Measurements from ENCODE around the gene RPS6KA5. TPM values are rescaled to one million over a fixed set of nuclear protein-coding genes. Genes with fewer than 3 reads are reported as not detected.

The RPS6KA5 gene
- total and polyA plus RNA-seq, 5 experiments from 2014 or later = 12.3 to 23.2 (median 14.5) TPM

GRCh38 chr14:91062600-91062999 lies 2.2 kb upstream of the RPS6KA5 start:
- POLR2A ChIA-PET = interaction anchor here (0.6 to 4.7 kb wide), 11 partner anchors 9 to 804 kb away, joined by 3 to 14 read pairs (median 3); no protein-coding TSS in a partner anchor
- no peak for ATAC-seq
- Mint-ChIP-seq H3K9me3 (peaks cover 0 to 5% (median 0%) of the 10 kb centered on the region in 9 donors), H3K27me3 (no peaks in the 10 kb centered on the region), H3K36me3 (no peaks in the 10 kb centered on the region), H3K4me1 (peaks cover 22 to 69% (median 64%) of the 10 kb centered on the region in 4 donors), H3K4me3 (peak overlapping the region; percentile 0 to 69 (median 55)), H3K27ac (peak overlapping the region; percentile 52 to 92 (median 84))
- no peak for DNase-seq

DNA sequence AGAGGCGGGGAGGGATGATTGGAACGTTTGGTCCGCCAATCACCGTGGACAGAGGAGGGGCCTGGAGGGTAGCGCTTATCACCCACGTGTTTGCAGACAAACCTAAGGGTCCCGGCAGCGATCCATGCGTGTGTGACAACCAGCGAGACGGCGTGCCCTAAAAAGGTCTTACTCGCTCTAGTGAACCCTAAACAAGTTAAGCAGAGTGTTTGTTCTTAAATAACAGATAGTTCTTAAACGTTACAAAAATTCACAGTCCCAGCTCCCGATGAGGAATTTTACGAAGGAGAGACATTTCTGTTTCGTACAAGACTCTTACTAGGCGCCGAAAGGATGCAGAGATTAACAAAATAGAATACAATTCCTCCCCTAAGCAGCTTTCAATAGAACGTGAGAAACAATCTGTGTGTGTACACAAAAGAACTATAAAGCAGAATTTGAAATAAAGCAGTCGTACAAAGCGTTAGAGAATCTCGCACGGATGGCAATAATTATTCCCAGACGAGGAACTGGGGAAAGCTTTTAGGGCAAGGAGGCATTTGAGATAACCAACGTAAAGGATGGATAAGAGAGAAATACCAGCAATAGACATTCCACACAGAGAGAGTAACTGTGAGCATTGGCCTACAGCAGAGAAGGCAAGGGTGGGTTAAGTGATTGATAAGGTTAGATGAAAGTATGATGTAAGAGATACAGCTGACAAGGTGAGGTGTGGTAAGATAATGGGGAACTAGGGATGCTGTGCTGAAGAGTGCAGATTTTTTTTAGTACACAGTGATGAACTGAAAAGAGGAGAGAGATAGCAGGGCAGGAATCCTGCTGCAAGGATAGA lies 831 bp upstream of the RPS6KA5 start:
- Mint-ChIP-seq H3K4me3 (no peak overlapping the region), H3K27me3 (no peaks in the 10 kb centered on the region), H3K36me3 (no peaks in the 10 kb centered on the region), H3K9me3 (peaks cover 0 to 5% (median 0%) of the 10 kb centered on the region in 9 donors), H3K4me1 (peaks cover 28 to 64% (median 59%) of the 10 kb centered on the region in 4 donors), H3K27ac (no peak overlapping the region)
- ATAC-seq = no peak
- DNase-seq = no peak
- POLR2A ChIA-PET = interaction anchor here (0.5 to 2.2 kb wide), 25 partner anchors 8 to 1043 kb away, joined by 3 to 17 read pairs (median 4); partner anchors contain the start of genes CCDC88C, PPP4R3A and TC2N

DNA sequence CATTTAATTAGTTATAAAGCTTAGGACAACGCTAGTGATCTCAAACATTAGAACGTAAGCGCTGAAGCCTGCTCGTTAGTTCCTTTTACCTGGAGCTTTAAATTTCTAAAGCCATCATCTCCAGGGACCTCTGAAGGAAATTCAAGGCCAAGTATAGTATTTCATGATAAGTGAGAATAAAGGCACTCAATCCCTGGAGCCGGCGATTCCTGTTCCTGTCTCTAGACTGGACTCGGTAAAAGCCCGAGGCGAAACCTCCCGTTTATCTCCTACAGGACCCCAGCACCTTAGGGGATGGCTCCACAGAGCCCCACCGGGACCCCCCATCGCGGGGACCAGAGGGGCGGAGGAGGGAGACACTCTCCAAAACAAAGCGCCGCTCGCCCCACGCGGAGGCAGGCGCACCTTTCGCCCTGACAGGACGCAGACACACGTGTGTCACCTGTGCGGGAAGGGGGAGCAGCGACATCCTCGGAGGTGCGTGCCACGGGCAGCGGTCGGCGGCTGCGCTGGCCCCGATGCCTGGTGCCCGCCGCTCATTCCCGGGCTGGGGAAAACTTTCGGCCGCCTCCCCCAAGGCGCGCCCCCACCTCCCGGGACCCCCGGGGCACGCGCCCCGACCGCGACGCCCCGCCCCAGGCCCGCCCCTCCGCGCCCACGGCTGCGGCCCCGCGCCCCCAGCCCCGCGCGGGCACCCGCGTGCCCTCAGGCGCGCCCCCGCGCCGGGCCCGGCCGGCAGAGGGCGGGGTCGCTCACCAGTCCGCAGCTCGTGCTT lies 678 bp downstream of the RPS6KA5 start:
- H3K36me3 Mint-ChIP-seq = peaks cover 0 to 3% (median 0%) of the 10 kb centered on the region in 3 donors
- POLR2A ChIA-PET = interaction anchor here (0.5 to 2.2 kb wide), 16 partner anchors 13 to 814 kb away, joined by 3 to 17 read pairs (median 4); no protein-coding TSS in a partner anchor
- ATAC-seq = peak; percentile 13 to 16
- peak overlapping the region in 9 of 10 donors; percentile 27 to 91 (median 83) for H3K27ac Mint-ChIP-seq
- H3K4me1 Mint-ChIP-seq = peaks cover 27 to 65% (median 59%) of the 10 kb centered on the region in 4 donors
- H3K4me3 Mint-ChIP-seq = peak overlapping the region in 9 of 10 donors; percentile 76 to 91 (median 86)
- H3K9me3 Mint-ChIP-seq = peaks cover 0 to 5% (median 0%) of the 10 kb centered on the region in 9 donors
- DNase-seq = peak; percentile 42 to 81 (median 58)
- H3K27me3 Mint-ChIP-seq = no peaks in the 10 kb centered on the region

DNA sequence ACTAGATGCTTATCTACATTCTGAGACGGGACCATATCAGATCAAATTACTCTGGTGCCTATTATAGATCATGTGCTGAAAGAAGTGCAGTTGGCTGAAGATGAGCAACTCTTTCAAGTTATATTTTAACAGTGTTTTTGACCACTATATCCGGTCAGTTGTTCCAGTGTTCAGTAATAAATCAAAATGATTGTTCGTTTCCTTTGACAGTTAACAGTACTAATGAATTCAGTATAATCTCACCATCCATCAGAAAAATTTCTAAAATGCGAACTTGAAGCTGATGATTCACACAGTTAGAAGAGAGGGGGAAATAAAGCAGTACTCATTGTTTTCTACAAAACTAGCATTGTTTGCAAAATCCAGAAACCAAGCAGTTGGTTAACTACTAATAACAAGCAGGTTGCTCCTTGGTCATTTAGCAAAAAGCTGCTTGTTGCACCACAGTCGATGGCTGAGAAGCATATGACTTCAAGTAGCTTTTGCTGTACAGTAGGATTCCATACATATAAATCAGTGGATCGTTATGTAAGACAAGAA lies 2.3 kb downstream of the RPS6KA5 start:
- ATAC-seq = no peak
- POLR2A ChIA-PET = interaction anchor here (1.1 kb wide), 1 partner anchor 14 kb away, joined by 5 read pairs; no protein-coding TSS in a partner anchor
- peaks cover 0 to 3% (median 0%) of the 10 kb centered on the region in 3 donors for H3K36me3 Mint-ChIP-seq
- H3K27ac Mint-ChIP-seq = peak overlapping the region in 2 of 10 donors; percentile 66 to 73
- H3K27me3 Mint-ChIP-seq = no peaks in the 10 kb centered on the region
- DNase-seq = no peak
- H3K9me3 Mint-ChIP-seq = no peaks in the 10 kb centered on the region
- peak overlapping the region in 9 of 10 donors; percentile 12 to 84 (median 59) for H3K4me3 Mint-ChIP-seq
- H3K4me1 Mint-ChIP-seq = peaks cover 21 to 58% (median 53%) of the 10 kb centered on the region in 4 donors

DNA sequence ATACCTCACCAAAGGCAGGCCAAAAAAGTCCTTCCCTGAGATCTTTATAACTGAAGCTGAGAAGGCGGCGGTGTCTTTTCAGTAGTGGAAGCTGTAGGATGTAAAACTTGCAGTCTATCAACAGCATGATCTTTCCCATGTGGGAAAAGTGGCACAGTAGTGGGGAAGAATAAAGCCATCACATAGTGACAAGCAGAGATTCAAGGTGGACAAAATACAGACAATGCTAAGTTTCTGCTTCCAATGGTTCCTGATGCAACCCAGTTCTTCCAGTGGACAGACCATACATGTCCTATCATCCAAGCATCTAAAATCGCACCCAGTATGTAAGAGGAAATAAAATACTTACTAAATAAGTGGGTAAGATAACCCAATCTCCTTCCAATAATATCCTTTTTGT lies 4.1 kb downstream of the RPS6KA5 start:
- peak overlapping the region in 3 of 10 donors; percentile 4 to 23 (median 23) for H3K27ac Mint-ChIP-seq
- H3K4me1 Mint-ChIP-seq = peaks cover 20 to 57% (median 54%) of the 10 kb centered on the region in 4 donors

GRCh38 chr14:91055016-91055415 lies 5.4 kb downstream of the RPS6KA5 start:
- no peaks in the 10 kb centered on the region for H3K27me3 Mint-ChIP-seq
- peak overlapping the region in 1 of 10 donors; percentile 7 for H3K4me3 Mint-ChIP-seq
- POLR2A ChIA-PET = no interaction called here
- no peak for ATAC-seq
- H3K9me3 Mint-ChIP-seq = no peaks in the 10 kb centered on the region
- peaks cover 20 to 57% (median 54%) of the 10 kb centered on the region in 4 donors for H3K4me1 Mint-ChIP-seq
- peaks cover 0 to 3% (median 0%) of the 10 kb centered on the region in 3 donors for H3K36me3 Mint-ChIP-seq
- no peak for DNase-seq
- peak overlapping the region in 3 of 10 donors; percentile 29 to 69 (median 51) for H3K27ac Mint-ChIP-seq

More for the DNA sequence above, 4.1 kb downstream of the RPS6KA5 start:
- Mint-ChIP-seq H3K36me3 (peaks cover 0 to 3% (median 0%) of the 10 kb centered on the region in 3 donors), H3K27me3 (no peaks in the 10 kb centered on the region), H3K4me3 (no peak overlapping the region), H3K9me3 (no peaks in the 10 kb centered on the region)
- POLR2A ChIA-PET = interaction anchor here (0.6 kb wide), 1 partner anchor 91 kb away, joined by 6 read pairs; no protein-coding TSS in a partner anchor
- DNase-seq = no peak
- no peak for ATAC-seq

DNA sequence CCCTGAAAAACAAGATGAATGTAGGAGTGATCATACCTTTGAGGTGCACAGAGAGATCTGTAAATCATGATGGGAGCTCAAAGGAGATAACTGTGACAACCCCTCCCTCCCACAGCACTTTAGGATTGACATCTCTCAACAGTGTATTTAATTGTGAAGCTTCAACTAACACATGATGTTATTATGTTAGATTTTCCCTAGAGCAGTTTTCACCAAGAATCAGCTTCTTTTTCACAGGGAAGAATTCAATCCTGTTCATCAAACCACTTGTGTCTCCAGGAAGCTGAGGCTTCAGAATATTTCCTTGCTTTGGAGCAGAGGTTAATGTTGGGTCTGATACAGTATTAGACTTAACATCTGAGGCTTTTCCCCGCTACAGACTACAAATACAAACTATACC lies 11.8 kb downstream of the RPS6KA5 start:
- no peaks in the 10 kb centered on the region for H3K27me3 Mint-ChIP-seq
- POLR2A ChIA-PET = no interaction called here
- H3K4me1 Mint-ChIP-seq = peaks cover 22 to 56% (median 42%) of the 10 kb centered on the region in 4 donors
- no peak for ATAC-seq
- H3K36me3 Mint-ChIP-seq = peaks cover 0 to 4% (median 0%) of the 10 kb centered on the region in 3 donors
- peak overlapping the region in 1 of 10 donors; percentile 21 for H3K27ac Mint-ChIP-seq
- no peak for DNase-seq
- no peak overlapping the region for H3K4me3 Mint-ChIP-seq
- no peaks in the 10 kb centered on the region for H3K9me3 Mint-ChIP-seq

DNA sequence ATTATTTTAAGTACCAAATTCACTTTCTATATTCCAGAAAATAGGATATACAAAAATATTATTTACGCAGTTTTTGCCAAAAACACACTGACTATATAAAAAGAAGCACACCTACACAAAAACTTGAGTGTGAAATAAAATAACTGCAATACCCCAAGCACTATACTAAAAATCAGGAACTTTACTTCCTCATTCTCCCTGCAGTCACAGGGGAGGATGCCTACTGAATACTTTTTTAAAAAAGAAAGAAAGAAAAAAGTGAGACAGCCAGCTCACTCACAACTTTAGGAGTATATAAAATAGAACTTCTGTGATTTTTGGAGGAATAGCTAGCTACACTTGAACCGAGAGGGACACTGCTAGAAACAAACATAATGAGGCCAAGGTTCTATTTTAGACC lies 12.2 kb downstream of the RPS6KA5 start:
- DNase-seq (no peak), ATAC-seq (no peak)
- no peak overlapping the region for H3K27ac Mint-ChIP-seq
- H3K4me3 Mint-ChIP-seq = no peak overlapping the region
- H3K9me3 Mint-ChIP-seq = no peaks in the 10 kb centered on the region
- peaks cover 22 to 54% (median 41%) of the 10 kb centered on the region in 4 donors for H3K4me1 Mint-ChIP-seq
- POLR2A ChIA-PET = no interaction called here
- H3K27me3 Mint-ChIP-seq = no peaks in the 10 kb centered on the region
- H3K36me3 Mint-ChIP-seq = peaks cover 0 to 4% (median 0%) of the 10 kb centered on the region in 3 donors

DNA sequence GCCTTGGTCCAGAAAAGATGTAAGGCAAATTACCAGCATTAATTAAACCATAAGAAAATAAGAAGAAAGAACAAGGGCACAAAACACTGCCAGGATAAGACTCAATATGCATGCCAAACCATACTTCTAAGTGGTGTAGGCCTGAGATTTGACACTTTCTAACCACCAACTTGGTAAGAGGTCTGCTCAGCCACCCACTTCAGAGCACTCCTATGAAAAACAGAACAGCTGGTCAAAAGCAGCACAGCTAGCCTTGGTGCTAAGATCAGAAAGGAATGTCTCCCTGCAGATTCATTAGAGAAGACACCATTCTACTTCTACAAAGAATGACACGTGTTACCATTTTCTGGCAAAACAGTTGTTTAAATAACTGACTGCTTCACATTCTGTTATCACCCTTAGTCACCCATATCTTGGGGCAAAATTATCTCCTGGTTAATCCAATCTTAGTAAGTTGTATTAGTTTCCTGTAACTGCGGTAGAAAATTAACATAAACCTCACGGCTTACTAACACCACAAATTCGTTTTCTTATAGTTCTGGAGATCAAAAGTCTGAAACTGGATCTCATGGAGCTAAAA lies 13.2 kb downstream of the RPS6KA5 start:
- H3K27ac Mint-ChIP-seq = peak overlapping the region in 3 of 10 donors; percentile 11 to 53 (median 17)
- ATAC-seq = peak; percentile 56 to 57
- no peaks in the 10 kb centered on the region for H3K9me3 Mint-ChIP-seq
- no peak for DNase-seq
- H3K36me3 Mint-ChIP-seq = peaks cover 0 to 4% (median 0%) of the 10 kb centered on the region in 3 donors
- peaks cover 30 to 48% (median 42%) of the 10 kb centered on the region in 4 donors for H3K4me1 Mint-ChIP-seq
- POLR2A ChIA-PET = interaction anchor here (0.7 kb wide), 1 partner anchor 17 kb away, joined by 4 read pairs; no protein-coding TSS in a partner anchor
- H3K27me3 Mint-ChIP-seq = no peaks in the 10 kb centered on the region
- peak overlapping the region in 4 of 10 donors; percentile 0 to 23 (median 6) for H3K4me3 Mint-ChIP-seq

DNA sequence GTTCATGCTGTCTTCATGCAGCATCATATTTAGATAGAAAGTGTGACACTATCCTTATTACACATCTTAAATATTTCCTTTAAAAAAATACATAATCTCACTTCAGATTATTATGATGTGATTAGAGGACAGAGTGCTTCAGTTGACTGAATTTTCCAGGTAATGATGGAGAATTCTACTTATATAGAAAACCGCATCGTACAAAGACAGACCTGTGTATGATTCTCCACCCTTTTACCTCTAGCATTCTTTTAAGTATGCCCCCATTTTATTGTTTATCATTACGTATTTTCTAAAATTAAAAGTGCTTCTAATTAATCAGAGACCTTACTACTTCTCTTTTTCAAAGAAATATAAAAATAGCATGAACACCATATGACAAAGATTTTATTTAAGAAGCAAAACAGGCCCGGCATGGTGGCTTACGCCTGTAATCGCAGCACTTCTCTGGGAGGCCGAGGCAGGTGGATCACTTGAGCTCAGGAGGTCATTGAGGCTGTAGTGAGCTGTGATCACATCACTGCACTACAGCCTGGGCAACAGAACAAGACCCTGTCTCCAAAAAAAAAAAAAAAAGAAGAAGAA lies 13.9 kb downstream of the RPS6KA5 start:
- Mint-ChIP-seq H3K4me3 (peak overlapping the region in 1 of 10 donors; percentile 27), H3K4me1 (peaks cover 30 to 47% (median 42%) of the 10 kb centered on the region in 4 donors), H3K27me3 (no peaks in the 10 kb centered on the region), H3K9me3 (no peaks in the 10 kb centered on the region), H3K27ac (peak overlapping the region in 1 of 10 donors; percentile 11), H3K36me3 (peaks cover 0 to 4% (median 0%) of the 10 kb centered on the region in 3 donors)
- ATAC-seq = no peak
- DNase-seq = no peak
- POLR2A ChIA-PET = interaction anchor here (0.7 kb wide), 1 partner anchor 17 kb away, joined by 4 read pairs; no protein-coding TSS in a partner anchor

GRCh38 chr14:91041450-91041849 lies 19.0 kb downstream of the RPS6KA5 start:
- Mint-ChIP-seq H3K9me3 (no peaks in the 10 kb centered on the region), H3K4me1 (peaks cover 36 to 58% (median 44%) of the 10 kb centered on the region in 4 donors), H3K27me3 (no peaks in the 10 kb centered on the region), H3K36me3 (peaks cover 0 to 4% (median 4%) of the 10 kb centered on the region in 3 donors), H3K27ac (no peak overlapping the region), H3K4me3 (no peak overlapping the region)
- POLR2A ChIA-PET = interaction anchor here (1.2 to 1.9 kb wide), 2 partner anchors 19 to 73 kb away, joined by 3 to 4 read pairs; partner anchors contain the start of genes DGLUCY and RPS6KA5
- ATAC-seq (no peak), DNase-seq (no peak)
